WTC11 (cell line): Measurements from ENCODE around the gene ITGA1. TPM values are rescaled to one million over a fixed set of nuclear protein-coding genes. Genes with fewer than 3 reads are reported as not detected.

Source experiments
- ATAC-seq: fragments of 200-7000 bp; cut with Tn5 transposase; 2 replicates; pipeline ENCODE4 v1.10.0; 2021; ENCODE audit warnings: mild to moderate bottlenecking, moderate library complexity
- CTCF ChIA-PET: fragments of 300-600 bp; sonication (Branson Sonifier 250); formaldehyde crosslinking; loops from one replicate; lab custom pipeline; 2021; ENCODE audit warnings: antibody characterized with exemption; lab: Charles Lee
- POLR2A ChIA-PET: fragments of 350-600 bp; sonication (Branson Sonifier 250); formaldehyde crosslinking; loops from one replicate; lab custom pipeline; 2021; ENCODE audit warnings: antibody characterized with exemption; lab: Charles Lee
- DNase-seq: peaks from one replicate; pipeline ENCODE4 v3.0.0; 2021; ENCODE audit warnings: low spot score
- H3K27ac Mint-ChIP-seq: 2 replicates; pipeline ENCODE4 v1.8.0; 2021; ENCODE audit warnings: mixed read lengths
- H3K27me3 Mint-ChIP-seq: 2 replicates; pipeline ENCODE4 v1.8.0; 2021; ENCODE audit warnings: low read depth, mild to moderate bottlenecking, moderate library complexity, mixed read lengths
- H3K36me3 Mint-ChIP-seq: 2 replicates; pipeline ENCODE4 v1.8.0; 2021; ENCODE audit warnings: mixed read lengths
- H3K4me1 Mint-ChIP-seq: 2 replicates; pipeline ENCODE4 v1.8.0; 2022; ENCODE audit warnings: mixed read lengths
- H3K4me3 Mint-ChIP-seq: 2 replicates; pipeline ENCODE4 v1.8.0; 2021; ENCODE audit warnings: mild to moderate bottlenecking, moderate library complexity, mixed read lengths
- H3K9me3 Mint-ChIP-seq: 2 replicates; pipeline ENCODE4 v1.8.0; 2021; ENCODE audit warnings: mixed read lengths
- AR ChIP-seq: fragments of 250-450 bp; sonication (Bioruptor Pico); IDR thresholded peaks from 2 replicates; pipeline ENCODE4 v1.9.0; 2021; ENCODE audit warnings: mild to moderate bottlenecking
- ATF1 ChIP-seq: sonication (generic); formaldehyde crosslinking; IDR thresholded peaks from 2 replicates; pipeline ENCODE4 v1.8.1; 2023; ENCODE audit warnings: mild to moderate bottlenecking, moderate library complexity, missing genetic modification reagents
- ATF2 ChIP-seq: sonication (generic); formaldehyde crosslinking; IDR thresholded peaks from 2 replicates; pipeline ENCODE4 v1.8.1; 2022; ENCODE audit warnings: low read depth, missing genetic modification reagents, borderline replicate concordance
- E2F1 ChIP-seq: sonication (generic); formaldehyde crosslinking; IDR thresholded peaks from 2 replicates; pipeline ENCODE4 v1.8.0; 2022; ENCODE audit warnings: mild to moderate bottlenecking, missing genetic modification reagents
- ELF4 ChIP-seq: sonication (generic); formaldehyde crosslinking; IDR thresholded peaks from 2 replicates; pipeline ENCODE4 v1.8.1; 2022; ENCODE audit warnings: low read depth, mild to moderate bottlenecking, moderate library complexity, missing genetic modification reagents
- ESRRA ChIP-seq: sonication (generic); formaldehyde crosslinking; IDR thresholded peaks from 2 replicates; pipeline ENCODE4 v1.8.1; 2022; ENCODE audit warnings: mild to moderate bottlenecking, missing genetic modification reagents, borderline replicate concordance
- ETV6 ChIP-seq: sonication (generic); formaldehyde crosslinking; IDR thresholded peaks from 2 replicates; pipeline ENCODE4 v1.8.1; 2022; ENCODE audit warnings: mild to moderate bottlenecking, missing genetic modification reagents
- FOXP1 ChIP-seq: sonication (generic); formaldehyde crosslinking; IDR thresholded peaks from 2 replicates; pipeline ENCODE4 v1.8.0; 2022; ENCODE audit warnings: missing genetic modification reagents, mild to moderate bottlenecking, moderate library complexity, borderline replicate concordance
- GRHL2 ChIP-seq: fragments of 250-450 bp; sonication (Bioruptor Pico); IDR thresholded peaks from 2 replicates; pipeline ENCODE4 v1.8.0; 2022; ENCODE audit warnings: mild to moderate bottlenecking, moderate library complexity; ENCODE audit not compliant: insufficient replicate concordance, severe bottlenecking
- JAZF1 ChIP-seq: fragments of 250-450 bp; sonication (Bioruptor Pico); IDR thresholded peaks from 2 replicates; pipeline ENCODE4 v1.9.0; 2021; ENCODE audit warnings: moderate library complexity, mild to moderate bottlenecking, inconsistent platforms
- NFATC4 ChIP-seq: fragments of 250-450 bp; sonication (Bioruptor Pico); IDR thresholded peaks from 2 replicates; pipeline ENCODE4 v1.9.0; 2021; ENCODE audit warnings: mild to moderate bottlenecking
- NFE2L1 ChIP-seq: sonication (generic); formaldehyde crosslinking; IDR thresholded peaks from 2 replicates; pipeline ENCODE4 v1.8.1; 2023; ENCODE audit warnings: missing genetic modification reagents
- NR2C2 ChIP-seq: sonication (generic); formaldehyde crosslinking; IDR thresholded peaks from 2 replicates; pipeline ENCODE4 v1.8.0; 2022; ENCODE audit warnings: mild to moderate bottlenecking, missing genetic modification reagents
- PRRX2 ChIP-seq: fragments of 250-450 bp; sonication (Bioruptor Pico); IDR thresholded peaks from 2 replicates; pipeline ENCODE4 v1.8.0; 2021; ENCODE audit warnings: mild to moderate bottlenecking
- SOX15 ChIP-seq: fragments of 250-450 bp; sonication (Bioruptor Pico); IDR thresholded peaks from 2 replicates; pipeline ENCODE4 v1.9.0; 2021; ENCODE audit warnings: mild to moderate bottlenecking
- SP1 ChIP-seq: sonication (generic); formaldehyde crosslinking; conservative IDR thresholded peaks from 2 replicates; pipeline ENCODE4 v1.8.1; 2022; ENCODE audit warnings: missing genetic modification reagents
- TEAD1 ChIP-seq: sonication (generic); formaldehyde crosslinking; IDR thresholded peaks from 2 replicates; pipeline ENCODE4 v1.8.0; 2022; ENCODE audit warnings: mild to moderate bottlenecking, missing genetic modification reagents
- USF2 ChIP-seq: sonication (generic); formaldehyde crosslinking; IDR thresholded peaks from 2 replicates; pipeline ENCODE4 v1.8.1; 2023; ENCODE audit warnings: mild to moderate bottlenecking, missing genetic modification reagents, moderate library complexity
- ZSCAN18 ChIP-seq: fragments of 250-450 bp; sonication (Bioruptor Pico); IDR thresholded peaks from 2 replicates; pipeline ENCODE4 v2.1.2; 2022; ENCODE audit warnings: mild to moderate bottlenecking, moderate library complexity
- total RNA-seq: library from RNA; stranded (reverse); gene quantifications from 3 replicates; pipeline ENCODE4 v1.2.3, GENCODE V29; 2021
- TF ChIP-seq, protein P1 (sequence below): sonication (generic); formaldehyde crosslinking; IDR thresholded peaks from 2 replicates; pipeline ENCODE4 v1.8.1; 2023; ENCODE audit warnings: mild to moderate bottlenecking, moderate library complexity, missing genetic modification reagents
- TF ChIP-seq, protein P2 (sequence below): fragments of 200-600 bp; IDR thresholded peaks from 2 replicates; pipeline ENCODE4 v1.8.0; 2022; ENCODE audit warnings: antibody characterized with exemption
- TF ChIP-seq, protein P3 (sequence below): sonication (generic); formaldehyde crosslinking; IDR thresholded peaks from 2 replicates; pipeline ENCODE4 v1.8.1; 2023; ENCODE audit warnings: mild to moderate bottlenecking, missing genetic modification reagents, moderate library complexity

The ITGA1 gene
- total RNA-seq, 1 experiment from 2014 or later = 6.5 TPM

DNA sequence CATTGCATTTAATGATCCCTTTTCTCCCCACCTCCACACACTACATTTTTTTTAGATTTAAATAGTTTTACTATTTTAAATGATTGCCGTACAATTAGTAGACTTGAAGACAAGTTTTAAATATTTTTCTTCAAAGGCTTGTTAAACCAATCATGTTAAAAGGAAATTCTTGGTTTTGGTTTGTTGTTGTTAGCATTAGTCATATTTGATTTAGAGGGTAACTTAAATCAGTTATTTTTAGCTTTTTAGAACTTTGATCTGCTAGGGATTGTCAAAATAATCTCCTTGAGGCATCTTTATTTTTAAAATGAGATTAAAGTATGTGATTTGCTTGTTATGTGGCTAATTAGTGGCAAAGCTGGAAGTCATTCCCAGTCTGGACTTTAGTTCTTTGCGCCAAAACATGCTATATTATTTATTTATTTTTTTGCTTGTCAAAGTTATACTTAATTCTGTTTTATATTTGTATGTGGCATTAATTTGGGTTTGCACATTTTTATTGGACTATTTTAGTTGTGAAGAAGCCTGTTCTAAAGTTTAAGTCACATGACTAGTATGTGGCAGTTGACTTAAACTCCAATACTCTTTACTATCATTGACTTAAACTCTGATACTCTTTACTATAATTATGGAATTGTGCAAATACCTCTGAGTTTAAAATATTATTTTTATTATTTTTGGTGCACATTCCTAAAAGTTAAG lies 14.7 kb downstream of the ITGA1 start (continued):
- TF ChIP-seq ZSCAN18 (no peak), ESRRA (CRISPR knock-in tag) (no peak), SP1 (CRISPR knock-in tag) (no peak), ATF1 (CRISPR knock-in tag) (no peak), GRHL2 (CRISPR knock-in tag) (no peak), JAZF1 (no peak)
- TF ChIP-seq, protein P1, sequence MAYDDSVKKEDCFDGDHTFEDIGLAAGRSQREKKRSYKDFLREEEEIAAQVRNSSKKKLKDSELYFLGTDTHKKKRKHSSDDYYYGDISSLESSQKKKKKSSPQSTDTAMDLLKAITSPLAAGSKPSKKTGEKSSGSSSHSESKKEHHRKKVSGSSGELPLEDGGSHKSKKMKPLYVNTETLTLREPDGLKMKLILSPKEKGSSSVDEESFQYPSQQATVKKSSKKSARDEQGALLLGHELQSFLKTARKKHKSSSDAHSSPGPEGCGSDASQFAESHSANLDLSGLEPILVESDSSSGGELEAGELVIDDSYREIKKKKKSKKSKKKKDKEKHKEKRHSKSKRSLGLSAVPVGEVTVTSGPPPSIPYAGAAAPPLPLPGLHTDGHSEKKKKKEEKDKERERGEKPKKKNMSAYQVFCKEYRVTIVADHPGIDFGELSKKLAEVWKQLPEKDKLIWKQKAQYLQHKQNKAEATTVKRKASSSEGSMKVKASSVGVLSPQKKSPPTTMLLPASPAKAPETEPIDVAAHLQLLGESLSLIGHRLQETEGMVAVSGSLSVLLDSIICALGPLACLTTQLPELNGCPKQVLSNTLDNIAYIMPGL (CRISPR knock-in tag) = no peak

- Mint-ChIP-seq H3K27ac (no peak overlapping the region), H3K36me3 (peaks cover 6% of the 10 kb centered on the region; the same call in 1 of the 2 replicates), H3K9me3 (no peaks in the 10 kb centered on the region), H3K4me3 (peak overlapping the region; percentile 49), H3K4me1 (peaks cover 50% of the 10 kb centered on the region), H3K27me3 (no peaks in the 10 kb centered on the region)
- no peak for ATAC-seq
- DNase-seq = no peak
- ChIA-PET POLR2A (no interaction called here), CTCF (interaction anchor here (1.5 kb wide), 1 partner anchor 113 kb away, joined by 4 read pairs; no protein-coding TSS in a partner anchor)
- TF ChIP-seq, protein P2, sequence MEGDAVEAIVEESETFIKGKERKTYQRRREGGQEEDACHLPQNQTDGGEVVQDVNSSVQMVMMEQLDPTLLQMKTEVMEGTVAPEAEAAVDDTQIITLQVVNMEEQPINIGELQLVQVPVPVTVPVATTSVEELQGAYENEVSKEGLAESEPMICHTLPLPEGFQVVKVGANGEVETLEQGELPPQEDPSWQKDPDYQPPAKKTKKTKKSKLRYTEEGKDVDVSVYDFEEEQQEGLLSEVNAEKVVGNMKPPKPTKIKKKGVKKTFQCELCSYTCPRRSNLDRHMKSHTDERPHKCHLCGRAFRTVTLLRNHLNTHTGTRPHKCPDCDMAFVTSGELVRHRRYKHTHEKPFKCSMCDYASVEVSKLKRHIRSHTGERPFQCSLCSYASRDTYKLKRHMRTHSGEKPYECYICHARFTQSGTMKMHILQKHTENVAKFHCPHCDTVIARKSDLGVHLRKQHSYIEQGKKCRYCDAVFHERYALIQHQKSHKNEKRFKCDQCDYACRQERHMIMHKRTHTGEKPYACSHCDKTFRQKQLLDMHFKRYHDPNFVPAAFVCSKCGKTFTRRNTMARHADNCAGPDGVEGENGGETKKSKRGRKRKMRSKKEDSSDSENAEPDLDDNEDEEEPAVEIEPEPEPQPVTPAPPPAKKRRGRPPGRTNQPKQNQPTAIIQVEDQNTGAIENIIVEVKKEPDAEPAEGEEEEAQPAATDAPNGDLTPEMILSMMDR = no peak
- TF ChIP-seq E2F1 (CRISPR knock-in tag) (no peak), PRRX2 (CRISPR knock-in tag) (no peak), USF2 (CRISPR knock-in tag) (no peak), NFATC4 (CRISPR knock-in tag) (no peak), ATF2 (no peak), AR (no peak), NFE2L1 (no peak), SOX15 (CRISPR knock-in tag) (no peak), NR2C2 (CRISPR knock-in tag) (no peak), ETV6 (CRISPR knock-in tag) (no peak), GRHL2 (CRISPR knock-in tag) (no peak), ELF4 (no peak), TEAD1 (no peak), FOXP1 (CRISPR knock-in tag) (no peak)
- TF ChIP-seq, protein P3, sequence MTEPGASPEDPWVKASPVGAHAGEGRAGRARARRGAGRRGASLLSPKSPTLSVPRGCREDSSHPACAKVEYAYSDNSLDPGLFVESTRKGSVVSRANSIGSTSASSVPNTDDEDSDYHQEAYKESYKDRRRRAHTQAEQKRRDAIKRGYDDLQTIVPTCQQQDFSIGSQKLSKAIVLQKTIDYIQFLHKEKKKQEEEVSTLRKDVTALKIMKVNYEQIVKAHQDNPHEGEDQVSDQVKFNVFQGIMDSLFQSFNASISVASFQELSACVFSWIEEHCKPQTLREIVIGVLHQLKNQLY (CRISPR knock-in tag) = no peak
Measured at GRCh38 chr5:52802974-52803336, 15.2 kb downstream of the ITGA1 start.
